ENCODE data around the gene CDCP1.
"Not testable (repeated sequence)": the region's sequence is repeated elsewhere in the genome, so short reads cannot be mapped to it uniquely, and the experiment has no call there.

The CDCP1 gene

GRCh38 chr3:45054196-45054857 is 91.9 kb downstream of the CDCP1 start:
- no peak for DNase-seq

- not testable (repeated sequence) for DNase-seq
Observed at GRCh38 chr3:45053805-45054195, 92.4 kb downstream of the CDCP1 start.

- no peak for DNase-seq
Observed at GRCh38 chr3:45051685-45052084, 94.5 kb downstream of the CDCP1 start.

GRCh38 chr3:45049807-45050206 is 96.4 kb downstream of the CDCP1 start:
- DNase-seq = no peak

DNA sequence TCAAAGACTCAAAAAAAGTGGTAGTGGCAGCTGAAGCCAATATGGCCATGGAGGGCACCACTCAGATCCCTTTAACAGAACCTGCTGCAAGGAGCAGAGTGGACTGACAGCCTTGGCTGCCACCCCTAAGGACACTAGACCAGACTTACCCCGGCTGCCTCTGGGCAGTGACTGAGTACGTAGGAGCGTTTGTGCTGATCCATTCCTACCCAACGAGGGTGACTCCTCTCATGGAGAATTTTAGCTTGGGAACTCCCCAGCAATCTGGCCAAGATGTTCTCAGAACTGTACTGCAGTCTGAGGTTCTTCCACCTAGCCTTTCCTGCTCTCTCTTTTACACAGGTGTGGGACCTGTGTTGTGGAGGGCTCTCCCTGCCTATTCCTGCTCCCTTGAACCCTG is 97.9 kb downstream of the CDCP1 start:
- no peak for DNase-seq

DNA sequence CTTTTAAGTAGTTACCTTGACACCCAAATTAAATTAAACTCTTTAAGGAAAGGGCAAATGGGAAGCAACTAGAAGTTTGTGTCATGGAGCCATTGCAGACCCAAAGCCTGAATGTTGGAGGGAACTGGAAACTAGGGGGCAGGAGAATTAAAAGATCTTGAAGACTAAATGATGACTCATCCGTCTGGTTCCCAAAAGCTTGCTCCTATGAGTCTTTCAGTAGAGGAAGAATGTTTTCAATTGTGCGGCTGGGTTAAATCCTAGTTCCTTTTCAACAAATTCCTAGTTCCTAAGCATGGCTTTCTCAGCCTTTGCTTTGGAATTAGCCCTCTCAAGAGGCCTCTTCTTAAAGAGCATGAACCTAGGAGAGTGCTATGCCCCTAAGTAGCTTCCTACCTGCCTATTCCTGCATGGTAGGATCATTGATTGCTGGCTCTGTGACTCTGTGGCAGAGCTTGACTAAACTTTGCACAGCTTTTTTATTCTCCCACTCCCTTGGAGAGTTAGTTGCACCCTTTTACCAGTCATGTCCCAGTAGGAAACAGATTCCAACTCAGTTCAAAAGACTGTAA is 102.4 kb downstream of the CDCP1 start:
- no peak for DNase-seq

DNA sequence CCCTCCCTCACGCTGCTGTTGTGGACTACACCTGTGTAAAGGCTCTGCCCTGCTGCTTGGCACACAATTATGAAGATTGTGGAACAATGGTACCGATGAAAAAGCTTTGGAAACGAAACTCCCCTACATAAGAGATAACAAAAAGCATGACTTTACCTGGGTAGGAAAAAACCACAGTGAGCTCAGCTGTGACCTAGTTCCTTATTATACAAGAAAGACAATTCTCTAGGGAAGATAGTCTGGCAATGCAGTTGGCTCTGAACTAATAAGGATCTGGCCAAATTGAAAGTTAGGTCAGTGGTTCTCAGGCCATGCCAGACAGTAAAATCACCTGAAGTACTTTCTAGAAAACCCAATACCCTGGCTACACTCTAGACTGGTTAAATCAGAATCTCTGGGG is 104.0 kb downstream of the CDCP1 start:
- no peak for DNase-seq

- no peak for DNase-seq
Observed at GRCh38 chr3:45041666-45042065, 104.5 kb downstream of the CDCP1 start.

- DNase-seq = peak; percentile 85
Observed at GRCh38 chr3:45037720-45038455, 108.3 kb downstream of the CDCP1 start.

- DNase-seq = no peak
Observed at GRCh38 chr3:45035441-45036301, 110.5 kb downstream of the CDCP1 start.

- no peak for DNase-seq
Observed at GRCh38 chr3:45034612-45035252, 111.4 kb downstream of the CDCP1 start.

DNA sequence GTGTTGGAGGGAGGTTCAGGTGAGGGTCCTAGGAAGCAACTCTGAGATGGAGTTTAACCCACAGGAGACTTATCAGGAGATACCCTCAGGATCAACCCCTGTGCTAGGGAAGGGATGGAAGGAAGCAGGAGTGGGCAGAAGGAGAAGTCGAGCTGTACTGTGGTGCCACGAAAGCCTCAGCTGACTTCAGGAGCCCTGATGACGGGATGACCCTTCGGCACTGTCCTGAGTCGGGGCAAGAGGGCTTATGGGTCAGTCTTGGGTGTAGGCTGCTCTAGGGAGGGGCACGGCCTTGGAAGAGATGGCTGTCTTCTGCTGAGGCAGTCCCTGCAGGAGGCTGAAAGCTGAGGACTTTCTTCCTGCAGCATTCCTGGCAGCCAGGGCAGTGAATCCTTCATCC is 112.4 kb downstream of the CDCP1 start:
- DNase-seq = no peak
